Measurements from ENCODE around the gene TMEM109.

The TMEM109 gene

DNA sequence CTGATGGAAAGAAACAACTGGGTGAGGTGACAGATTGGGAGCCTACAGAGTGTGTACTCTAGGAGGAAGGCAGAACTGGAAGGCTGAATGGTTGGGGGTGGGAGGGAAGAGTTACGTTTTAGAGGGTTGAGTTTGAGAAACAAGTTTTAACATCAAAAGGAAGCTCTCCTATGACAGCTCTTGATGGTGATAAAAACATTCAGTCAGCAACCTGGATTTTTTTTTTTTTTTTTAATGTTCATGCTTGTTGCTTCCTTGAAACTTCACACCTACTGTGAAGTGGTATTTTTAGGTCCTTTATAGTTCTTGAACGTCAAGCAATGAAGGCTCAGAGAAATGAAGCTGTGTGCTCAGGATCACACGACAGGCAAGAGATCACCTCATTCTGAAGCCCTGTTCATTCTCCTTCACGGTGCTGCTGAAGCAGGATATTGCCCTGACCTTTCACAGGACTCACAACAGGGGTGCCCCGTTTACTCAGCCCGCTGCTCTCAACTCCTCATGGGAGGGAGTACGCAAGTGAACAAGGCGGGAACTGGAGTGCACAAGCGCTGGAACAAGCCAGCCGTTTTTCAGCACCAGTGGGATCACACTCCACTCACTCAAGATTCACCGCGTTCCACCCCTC lies 1.6 kb upstream of the TMEM109 start:
- peak in 1 of 2 donors; percentile 14 for DNase-seq

DNA sequence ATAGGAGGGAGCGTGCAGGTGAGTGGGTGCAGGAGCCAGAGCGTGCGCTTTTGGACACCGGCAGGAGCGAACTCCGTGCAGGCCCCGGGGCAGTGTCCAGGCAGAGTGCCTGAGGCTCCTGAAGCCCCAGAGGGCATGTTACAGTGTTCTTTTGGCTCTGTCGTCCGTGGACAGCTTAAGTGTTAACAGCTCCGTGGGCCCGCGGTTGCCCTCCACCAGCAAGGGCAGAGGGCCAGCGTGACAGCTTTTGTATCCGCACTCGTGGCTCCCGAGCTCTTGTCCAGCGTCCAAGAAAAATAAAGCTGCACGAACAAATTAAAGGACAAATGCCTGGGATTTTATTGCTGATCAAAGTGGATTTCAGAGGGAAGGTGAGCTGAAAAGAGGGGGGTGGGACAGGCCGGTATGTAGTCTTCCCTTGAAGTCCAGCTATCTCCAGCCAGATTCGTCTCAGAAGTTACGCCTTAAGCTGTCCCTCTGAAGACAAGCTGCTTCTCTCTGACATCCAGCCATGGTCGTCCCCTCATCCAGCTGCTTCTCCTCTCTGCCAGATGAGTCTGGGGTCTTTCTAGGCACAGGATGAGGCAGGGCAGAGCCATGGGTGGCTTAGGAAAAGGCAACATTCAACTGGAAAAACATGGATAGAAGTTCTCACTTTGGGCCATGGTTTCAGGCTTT lies 968 bp upstream of the TMEM109 start:
- no peak for DNase-seq

DNA sequence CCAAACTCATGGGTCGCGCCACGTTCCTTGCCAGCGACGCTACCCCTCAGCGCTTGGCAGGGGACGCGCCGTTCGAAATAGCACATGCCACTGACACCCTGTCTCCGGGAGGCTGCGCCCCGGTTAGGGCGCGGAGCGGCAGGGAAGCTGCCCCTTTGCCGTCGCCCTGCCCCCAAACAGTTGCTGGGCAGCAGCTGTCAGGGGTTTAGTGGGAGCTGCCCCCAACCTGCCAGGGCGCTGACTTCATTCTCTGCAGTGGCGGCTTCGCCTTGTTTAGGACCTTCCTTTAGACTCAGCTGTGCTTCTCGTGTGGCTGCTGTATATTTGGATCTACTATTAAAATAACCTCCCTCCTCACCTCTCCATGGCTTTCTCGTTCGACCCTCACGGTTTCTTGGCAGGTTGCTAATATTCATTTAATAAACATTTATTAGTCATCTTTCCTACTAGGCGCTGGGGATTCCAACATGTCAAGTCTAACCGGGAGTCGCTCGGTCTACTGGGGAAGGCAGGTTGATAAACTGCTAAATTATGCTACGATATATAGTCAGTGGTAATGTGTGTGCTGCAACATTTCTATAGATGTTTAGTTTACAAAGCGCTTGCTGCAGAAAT lies 782 bp downstream of the TMEM109 start:
- peak; percentile 26 to 29 for DNase-seq

DNA sequence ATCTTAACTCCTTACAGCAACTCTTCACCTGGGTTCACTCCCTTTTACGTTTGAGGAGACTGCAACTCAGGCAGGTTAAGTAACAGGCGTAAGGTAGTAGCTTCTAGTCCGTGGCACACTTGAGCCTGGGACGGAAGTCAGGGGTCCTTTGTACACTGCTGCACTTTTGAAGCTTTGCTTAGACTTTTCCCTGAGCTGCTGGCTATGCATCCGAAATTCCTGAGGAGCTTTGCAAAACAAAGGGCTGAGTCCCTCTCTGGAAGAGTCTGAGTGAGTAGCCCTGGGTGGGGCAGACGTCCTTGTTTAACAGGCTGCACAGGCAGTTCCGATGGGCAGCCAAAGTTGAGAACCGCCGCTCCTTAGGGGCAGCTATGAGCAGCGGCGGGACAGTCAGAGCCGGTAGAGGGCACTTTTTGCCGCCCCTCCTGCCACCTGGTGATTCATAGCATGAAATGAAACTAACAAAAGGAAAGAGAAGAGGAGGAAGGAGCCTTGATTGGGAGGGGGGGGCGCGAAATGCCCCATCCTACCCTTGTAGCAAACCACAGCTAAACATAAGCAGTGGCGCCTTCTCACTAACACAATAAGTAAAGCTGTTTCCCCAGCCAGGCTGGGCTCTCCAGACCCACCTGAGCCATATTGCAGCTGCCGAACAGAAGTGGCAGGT lies 1.4 kb downstream of the TMEM109 start:
- peak; percentile 72 to 74 for DNase-seq

DNA sequence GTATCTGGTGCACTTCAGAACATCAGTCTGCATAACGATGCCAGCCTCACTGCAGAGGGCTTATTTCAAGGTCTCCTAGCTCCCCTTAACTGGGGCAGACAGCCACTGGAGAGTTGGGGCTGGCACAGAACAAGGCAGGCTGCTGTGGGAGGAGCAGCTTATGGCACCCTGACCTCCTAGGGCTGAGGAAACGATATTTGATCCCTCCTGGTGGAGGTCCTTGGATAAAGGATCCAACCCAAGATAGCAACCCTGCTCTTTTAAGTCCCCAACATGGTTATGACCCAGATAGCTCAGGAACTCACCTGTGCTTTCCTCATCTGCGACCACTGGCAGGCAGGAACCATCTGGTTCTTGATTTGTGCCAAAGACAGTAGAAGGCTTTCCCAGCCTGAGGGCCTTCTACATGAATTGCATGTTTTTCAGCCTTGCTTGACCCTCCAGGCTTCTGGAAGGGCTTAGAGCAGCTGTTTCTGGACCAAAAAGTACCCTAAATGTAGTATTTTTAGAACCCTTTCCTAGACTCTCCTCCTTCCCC lies 2.8 kb downstream of the TMEM109 start:
- no peak for DNase-seq

DNA sequence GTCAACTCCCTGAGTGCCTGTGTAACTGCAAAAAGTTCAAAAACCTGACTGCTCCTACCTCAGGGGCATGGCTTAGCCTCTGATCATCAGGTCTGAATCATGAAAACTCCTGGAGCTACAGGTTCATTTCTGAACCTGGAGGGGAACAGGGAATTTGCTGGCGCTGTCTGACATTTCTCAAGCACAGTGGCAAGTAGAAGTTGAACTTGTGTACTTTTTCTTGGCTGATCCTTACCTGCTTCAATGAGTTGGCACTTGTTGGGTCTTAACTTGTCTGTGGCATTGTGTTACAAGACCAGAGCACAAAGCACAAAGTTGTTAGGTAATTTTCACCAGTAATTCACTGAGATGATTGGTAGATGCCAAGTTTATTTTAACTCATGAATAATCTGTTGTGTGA lies 3.3 kb downstream of the TMEM109 start:
- DNase-seq = no peak

DNA sequence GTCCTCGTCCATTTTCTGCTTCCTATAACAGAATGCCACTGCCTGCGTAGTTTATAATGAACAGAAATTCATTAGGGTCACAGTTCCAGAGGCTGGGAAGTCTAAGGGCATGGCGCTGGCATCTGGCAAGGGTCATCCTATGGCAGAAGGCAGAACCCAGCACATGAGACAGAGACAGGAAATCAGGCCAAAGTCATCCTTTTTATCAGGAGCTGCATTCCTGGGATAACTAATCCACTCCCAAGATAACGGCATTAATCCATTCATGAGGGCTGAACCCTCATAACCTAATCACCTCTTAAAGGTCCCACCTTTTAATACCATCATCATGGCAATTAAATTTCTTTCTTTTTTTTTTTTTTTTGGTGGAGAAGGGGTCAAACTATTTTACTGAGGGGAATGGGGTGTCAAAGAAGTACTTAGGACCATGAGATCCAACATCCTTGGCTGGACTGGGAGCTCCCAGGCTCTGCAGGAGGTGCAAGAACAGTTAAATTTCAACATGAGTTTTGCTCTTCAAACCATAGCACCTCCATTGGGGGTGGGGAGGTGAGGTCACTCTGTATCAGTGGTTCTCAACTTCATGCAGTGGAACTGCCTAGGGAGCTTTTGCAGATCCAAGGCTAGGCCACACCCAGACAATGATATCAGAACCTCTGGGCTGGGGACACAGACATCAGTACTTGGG lies 4.4 kb downstream of the TMEM109 start:
- DNase-seq = no peak

DNA sequence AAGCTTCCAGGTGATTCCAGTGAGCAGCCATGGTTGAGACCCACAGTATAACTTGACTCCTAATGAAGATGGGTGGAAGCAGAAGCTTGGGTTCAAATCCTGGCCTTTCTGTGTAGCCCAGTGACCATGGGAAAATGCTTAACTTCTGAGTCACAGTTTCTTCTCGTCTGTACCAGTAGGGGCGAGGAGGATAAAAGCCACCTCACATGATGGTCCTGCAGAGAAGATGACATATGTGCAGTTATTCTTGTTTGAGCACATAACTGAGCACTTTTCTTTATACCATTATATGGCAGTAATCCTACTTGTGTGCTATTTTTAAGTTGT lies 4.9 kb downstream of the TMEM109 start:
- no peak for DNase-seq

DNA sequence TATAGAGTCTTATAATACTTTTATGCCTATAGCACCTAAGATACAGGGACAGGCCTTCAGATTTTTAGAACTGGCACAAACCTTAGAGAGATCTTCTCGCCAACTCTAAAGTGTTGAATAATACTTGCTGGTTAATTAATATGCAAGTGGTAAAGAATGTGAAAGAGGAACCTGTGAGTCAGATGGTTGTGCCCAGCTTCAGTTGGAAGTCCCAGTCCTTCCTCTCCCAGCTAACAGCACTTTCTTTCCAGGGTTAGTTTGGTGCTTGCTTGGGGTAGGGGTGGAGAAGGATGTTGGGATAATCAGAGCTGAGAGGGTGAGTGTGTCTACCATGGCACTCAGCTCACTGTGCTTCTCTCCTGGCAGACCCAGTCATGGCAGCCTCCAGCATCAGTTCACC lies 5.4 kb downstream of the TMEM109 start:
- no peak for DNase-seq

DNA sequence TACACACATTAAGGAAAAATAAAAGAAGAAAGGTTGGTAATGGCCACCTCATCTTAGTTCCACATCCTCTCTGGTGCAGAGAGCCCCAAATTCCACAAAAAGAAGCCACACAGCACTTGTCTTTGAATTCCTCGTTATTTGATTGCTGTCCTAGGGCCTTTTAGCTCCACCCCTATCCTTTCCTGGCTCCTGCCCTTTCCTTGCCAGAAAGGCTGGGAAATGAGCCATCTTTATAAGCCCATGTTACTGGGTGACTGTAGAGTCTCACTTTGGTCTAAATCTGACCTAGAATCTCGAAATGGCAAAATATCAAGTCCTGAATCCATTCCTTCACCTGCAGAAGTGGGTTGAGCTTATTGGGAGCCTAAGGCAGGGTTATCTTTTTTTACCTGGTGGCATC lies 6.0 kb downstream of the TMEM109 start:
- no peak for DNase-seq

DNA sequence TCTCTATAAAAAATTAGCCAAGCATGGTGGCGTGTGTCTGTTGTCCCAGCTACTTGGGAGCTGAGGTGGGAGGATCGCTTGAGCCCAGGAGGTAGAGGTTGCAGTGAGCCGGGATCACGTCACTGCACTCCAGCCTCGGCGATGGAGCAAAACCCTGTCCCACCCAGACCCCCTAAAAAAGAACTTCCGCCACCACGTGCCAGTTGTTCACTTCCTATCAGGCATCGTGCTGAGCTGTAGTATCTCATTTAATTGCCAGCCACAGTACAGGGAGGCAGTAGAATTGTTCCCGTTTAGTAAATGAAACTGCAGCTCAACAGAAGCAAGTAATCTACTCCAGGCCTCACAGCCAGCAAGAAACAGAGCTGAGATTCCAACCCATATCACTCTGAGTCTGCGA lies 7.3 kb downstream of the TMEM109 start:
- DNase-seq = no peak

DNA sequence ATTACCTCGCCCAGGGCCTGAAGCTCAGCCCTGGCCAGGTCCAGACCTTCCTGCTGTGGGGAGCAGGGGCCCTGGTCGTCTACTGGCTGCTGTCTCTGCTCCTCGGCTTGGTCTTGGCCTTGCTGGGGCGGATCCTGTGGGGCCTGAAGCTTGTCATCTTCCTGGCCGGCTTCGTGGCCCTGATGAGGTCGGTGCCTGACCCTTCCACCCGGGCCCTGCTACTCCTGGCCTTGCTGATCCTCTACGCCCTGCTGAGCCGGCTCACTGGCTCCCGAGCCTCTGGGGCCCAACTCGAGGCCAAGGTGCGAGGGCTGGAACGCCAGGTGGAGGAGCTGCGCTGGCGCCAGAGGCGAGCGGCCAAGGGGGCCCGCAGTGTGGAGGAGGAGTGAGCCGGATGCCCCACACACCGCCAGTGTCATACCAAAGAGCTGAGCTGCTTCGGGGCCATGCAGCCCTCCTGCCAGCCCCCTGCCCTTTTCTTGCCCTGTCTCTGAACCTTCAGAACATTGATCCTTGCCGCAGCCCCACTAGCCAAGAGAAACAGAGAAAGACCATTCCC lies 7.9 kb downstream of the TMEM109 start:
- DNase-seq = no peak

DNA sequence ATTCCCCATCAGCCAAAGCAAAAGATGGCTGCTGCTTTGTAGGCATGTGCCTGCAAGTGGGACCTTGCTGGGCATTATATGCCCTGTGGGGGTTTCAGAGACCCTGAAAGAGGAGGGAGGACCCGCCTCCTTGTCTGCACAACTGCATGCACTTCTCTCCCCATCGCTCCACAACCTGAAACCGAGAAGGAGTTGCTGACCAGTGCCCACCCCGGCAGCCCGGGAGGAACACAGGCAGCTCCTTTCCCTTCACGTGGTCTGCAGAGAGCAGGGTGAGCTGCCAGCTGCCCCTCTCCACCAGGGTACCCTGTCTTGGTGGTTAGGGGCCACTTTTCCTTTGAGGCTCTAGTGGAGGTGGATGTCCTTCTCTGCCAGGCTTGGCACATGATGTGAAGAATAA lies 8.9 kb downstream of the TMEM109 start:
- DNase-seq = no peak

DNA sequence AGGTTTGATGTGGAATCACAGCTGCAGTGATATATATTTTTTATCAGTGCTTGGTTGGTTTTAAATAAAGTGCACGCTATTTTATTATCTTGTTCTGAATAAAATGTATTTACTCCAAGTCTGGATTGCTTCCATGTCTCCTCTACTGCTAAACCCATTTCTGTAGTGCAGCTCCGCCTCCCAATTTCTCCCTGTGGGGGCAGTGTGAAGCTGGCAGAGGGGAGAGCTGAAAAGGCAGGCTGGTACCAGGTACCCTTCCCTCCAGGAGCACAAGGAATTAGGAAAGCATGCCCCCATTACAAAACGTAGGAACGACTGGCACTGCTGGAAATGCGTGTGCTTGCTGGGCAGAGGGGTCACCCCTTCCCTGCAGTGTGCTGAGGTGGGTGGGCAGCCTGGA lies 9.4 kb downstream of the TMEM109 start:
- DNase-seq = no peak

DNA sequence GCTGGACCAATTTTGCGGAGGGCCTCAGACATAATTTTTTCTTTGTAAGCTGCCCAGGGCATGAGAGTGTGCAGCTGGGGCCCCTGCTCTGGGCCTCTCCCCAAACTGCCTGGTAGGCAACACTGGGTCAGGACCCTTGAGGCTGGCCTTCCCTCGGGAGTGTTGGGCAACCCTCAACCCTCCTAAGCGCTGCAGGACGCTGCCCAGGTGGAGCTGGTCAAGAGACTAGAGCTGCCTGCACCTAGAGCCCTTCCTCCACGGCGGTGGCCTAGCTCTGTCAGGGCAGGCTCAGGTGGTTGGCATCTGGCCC lies 9.8 kb downstream of the TMEM109 start:
- no peak for DNase-seq

DNA sequence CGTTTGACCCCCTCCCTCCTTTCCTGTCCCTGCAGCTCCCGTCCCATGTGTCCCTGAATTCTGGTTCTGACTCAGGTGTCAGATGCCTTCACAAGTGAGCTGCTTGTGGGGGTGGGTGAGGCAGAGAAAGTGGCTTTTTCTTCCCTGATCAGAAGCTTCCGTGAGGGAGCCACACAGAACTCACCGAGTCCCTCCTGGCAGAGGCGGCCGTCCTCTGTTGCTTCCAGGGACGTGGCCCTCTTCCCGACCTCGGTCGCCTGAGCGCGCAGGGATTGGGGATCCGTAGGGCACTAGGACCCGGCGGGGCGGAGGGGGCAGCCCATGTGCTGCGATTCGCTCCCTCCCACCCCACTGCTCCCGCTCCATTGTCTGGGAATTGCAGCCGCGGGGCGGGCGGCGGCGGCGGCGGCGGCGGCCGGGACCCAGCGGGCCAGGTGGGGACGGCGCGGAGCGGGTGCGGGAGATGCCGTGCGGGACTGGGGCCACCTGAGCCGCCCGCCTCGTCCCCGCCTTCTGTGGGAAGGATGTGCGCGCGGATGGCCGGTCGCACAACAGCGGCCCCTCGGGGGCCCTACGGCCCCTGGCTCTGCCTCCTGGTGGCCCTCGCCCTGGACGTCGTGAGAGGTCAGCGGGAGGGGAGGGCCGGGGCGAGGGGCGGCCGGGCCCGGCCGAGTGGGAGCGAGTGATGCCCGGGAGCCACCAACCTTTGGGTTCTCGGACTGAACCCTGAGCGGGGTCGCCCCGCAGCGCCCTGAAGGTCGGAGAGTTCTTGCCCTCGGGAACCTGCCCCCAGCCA lies 10.3 kb downstream of the TMEM109 start, which contains the start of gene TMEM132A:
TSS of gene TMEM132A (plus strand) at position 351 of the 796 bp plus-strand sequence. CDS start at position 525, 174 bp downstream.
- peak in 1 of 2 donors; percentile 14 for DNase-seq

DNA sequence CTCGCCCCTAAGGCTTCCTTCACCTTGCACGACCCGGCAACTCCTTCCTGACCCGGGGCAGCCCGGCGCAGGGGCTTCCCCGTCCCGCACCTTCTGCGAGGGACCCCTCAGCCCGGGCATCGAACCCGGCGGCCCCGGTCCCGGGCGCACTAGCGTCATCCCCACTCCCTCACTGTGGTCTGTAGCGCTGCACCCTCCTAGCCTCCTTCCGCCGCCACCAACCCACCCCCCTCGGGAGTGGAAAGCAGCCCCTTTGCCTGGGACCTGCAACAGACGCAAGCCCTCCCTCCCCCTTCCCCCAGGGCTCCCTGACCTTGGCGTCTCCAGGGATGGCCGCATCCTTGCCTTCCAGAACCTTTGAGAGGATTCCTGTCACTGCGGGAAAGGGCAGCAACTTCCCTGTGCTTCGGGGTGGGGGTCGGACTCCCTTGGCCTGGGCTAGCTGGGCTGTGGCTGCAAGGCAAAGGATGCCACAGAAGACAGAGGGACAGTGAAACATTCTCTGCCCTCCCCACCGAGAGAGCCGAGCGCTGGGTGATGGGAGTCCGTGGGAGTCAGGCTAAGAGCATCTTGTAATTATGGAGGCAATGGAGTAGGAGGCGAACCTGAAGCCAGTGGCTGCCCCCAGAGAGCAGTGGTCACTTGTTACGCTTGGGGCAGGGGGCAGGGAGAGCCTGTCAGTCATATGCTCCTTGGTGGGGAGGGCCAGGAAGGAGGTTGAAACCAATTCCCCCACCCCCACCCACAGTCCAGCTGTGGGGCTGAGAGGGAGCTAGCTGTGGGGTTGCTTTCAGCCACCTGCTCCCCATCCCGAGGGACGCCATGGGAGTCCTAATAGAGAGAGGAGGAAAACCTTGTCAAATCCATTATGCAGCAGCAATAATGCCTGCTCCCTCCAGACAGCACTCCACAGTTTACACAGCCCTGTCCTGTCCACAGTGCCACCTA lies 11.2 kb downstream of the TMEM109 start:
- DNase-seq = no peak

DNA sequence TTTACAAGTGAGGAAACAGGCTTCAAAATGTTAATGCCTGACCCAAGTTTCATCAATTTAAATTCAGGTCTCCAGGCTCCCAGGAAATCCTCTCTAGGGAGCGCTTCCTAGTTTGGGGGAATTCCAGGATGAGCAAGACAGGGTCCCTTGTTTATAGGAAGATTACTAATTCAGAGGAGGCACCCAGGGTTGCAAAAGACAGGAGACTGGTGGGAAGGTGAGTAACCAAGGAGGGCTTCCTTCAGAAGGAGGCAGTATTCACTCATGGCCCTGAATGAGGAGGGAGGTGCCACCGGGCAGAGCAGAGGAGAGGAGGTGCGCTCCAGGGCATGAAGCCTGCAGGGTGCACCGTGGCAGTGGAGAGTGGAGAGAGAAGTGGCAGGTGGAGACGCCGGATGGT lies 11.9 kb downstream of the TMEM109 start:
- no peak for DNase-seq

DNA sequence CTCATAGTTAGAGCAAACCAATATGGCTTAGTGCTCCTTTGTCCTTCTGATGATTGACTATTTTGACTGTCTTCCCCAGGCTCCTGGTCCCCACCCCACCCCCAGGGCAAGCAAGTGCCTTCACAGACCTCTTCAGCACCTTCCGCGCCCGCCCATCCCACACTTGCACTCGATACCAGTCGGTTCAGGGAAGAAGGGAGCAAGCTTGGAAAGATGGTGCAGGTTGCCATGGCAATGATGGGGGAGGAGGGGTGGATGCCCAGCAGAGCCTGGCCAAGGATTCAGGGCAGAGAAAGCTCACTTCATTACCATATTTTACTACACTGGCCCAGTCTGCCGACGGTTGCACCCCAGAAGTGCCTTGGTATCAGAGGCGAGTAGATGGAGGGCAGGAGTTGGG lies 12.5 kb downstream of the TMEM109 start:
- DNase-seq = no peak

DNA sequence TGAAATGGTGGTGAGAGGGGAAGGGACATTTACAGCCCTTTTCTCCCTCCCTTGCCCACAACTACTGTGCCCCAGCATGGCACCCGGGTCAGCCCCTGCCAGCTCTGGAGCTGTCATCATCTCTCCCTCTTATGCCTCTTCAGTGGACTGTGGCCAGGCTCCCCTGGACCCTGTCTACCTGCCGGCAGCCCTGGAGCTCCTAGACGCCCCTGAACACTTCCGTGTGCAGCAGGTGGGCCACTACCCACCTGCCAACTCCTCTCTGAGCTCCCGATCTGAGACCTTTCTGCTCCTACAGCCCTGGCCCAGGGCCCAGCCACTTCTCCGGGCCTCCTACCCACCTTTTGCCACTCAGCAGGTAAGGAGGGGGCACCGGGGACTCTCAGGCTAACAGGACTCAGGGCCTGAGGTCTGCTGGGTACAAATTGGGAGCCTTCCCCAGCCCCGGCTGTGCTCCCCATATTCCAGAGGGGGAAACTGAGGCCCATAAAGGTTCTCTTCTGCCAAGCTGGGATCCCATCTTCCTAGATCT lies 13.2 kb downstream of the TMEM109 start:
- DNase-seq = no peak

DNA sequence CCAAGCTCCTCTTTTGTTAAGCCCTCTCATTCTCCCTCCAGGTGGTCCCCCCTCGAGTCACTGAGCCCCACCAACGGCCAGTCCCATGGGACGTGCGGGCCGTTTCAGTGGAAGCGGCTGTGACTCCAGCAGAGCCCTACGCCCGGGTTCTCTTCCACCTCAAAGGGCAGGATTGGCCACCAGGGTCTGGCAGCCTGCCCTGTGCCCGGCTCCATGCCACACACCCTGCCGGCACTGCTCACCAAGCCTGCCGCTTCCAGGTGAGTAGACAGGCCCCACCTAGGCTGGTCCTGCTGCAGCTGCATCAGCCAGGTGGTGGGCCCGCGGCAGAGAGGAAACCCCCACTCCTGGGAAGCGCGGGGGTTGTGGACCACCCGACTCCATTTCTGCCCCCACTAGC lies 13.6 kb downstream of the TMEM109 start:
- DNase-seq = no peak

Data from activated CD4-positive, alpha-beta T cell treated with anti-CD3 and anti-CD28 coated beads for 4 hours (primary cell).